ENCODE results near the gene GIMAP1.

The GIMAP1 gene

GRCh38 chr7:150746921-150747320 lies 30.5 kb downstream of the GIMAP1 start:
- no peak for DNase-seq
- ATAC-seq (replicated peaks): no peak

GRCh38 chr7:150748376-150748775 lies 32.0 kb downstream of the GIMAP1 start:
- Mint-ChIP-seq H3K9me3 (no peaks in the 10 kb centered on the region), H3K36me3 (no peaks in the 10 kb centered on the region), H3K27ac (no peak overlapping the region), H3K4me3 (no peak overlapping the region), H3K27me3 (peaks cover 6 to 14% of the 10 kb centered on the region in 2 donors), H3K4me1 (peaks cover 0 to 2% of the 10 kb centered on the region in 2 donors)
- ATAC-seq (replicated peaks): no peak
- DNase-seq: no peak

More at GRCh38 chr7:150746921-150747320, 30.5 kb downstream of the GIMAP1 start:
- no peak overlapping the region for H3K27ac Mint-ChIP-seq
- no peaks in the 10 kb centered on the region for H3K9me3 Mint-ChIP-seq
- H3K4me1 Mint-ChIP-seq: no peaks in the 10 kb centered on the region
- H3K27me3 Mint-ChIP-seq: peaks cover 0 to 14% of the 10 kb centered on the region in 2 donors
- no peaks in the 10 kb centered on the region for H3K36me3 Mint-ChIP-seq
- H3K4me3 Mint-ChIP-seq: no peak overlapping the region

GRCh38 chr7:150751702-150752101 lies 35.3 kb downstream of the GIMAP1 start:
- H3K27ac Mint-ChIP-seq: no peak overlapping the region
- H3K4me3 Mint-ChIP-seq: no peak overlapping the region
- H3K4me1 Mint-ChIP-seq: peaks cover 6 to 18% of the 10 kb centered on the region in 2 donors
- ATAC-seq (replicated peaks) (no peak), DNase-seq (no peak)
- no peaks in the 10 kb centered on the region for H3K36me3 Mint-ChIP-seq
- no peaks in the 10 kb centered on the region for H3K9me3 Mint-ChIP-seq
- H3K27me3 Mint-ChIP-seq: peaks cover 12% of the 10 kb centered on the region in 2 donors

GRCh38 chr7:150753239-150753638 lies 36.8 kb downstream of the GIMAP1 start:
- Mint-ChIP-seq H3K4me1 (peaks cover 6 to 18% of the 10 kb centered on the region in 2 donors), H3K27ac (no peak overlapping the region), H3K36me3 (no peaks in the 10 kb centered on the region), H3K27me3 (peaks cover 12% of the 10 kb centered on the region in 2 donors), H3K4me3 (no peak overlapping the region), H3K9me3 (no peaks in the 10 kb centered on the region)
- DNase-seq (no peak), ATAC-seq (replicated peaks) (no peak)

GRCh38 chr7:150753826-150754603 lies 37.6 kb downstream of the GIMAP1 start:
- no peak overlapping the region for H3K27ac Mint-ChIP-seq
- no peaks in the 10 kb centered on the region for H3K9me3 Mint-ChIP-seq
- ATAC-seq (replicated peaks): peak; percentile 68 to 78
- no peak for DNase-seq
- H3K36me3 Mint-ChIP-seq: no peaks in the 10 kb centered on the region
- peaks cover 12% of the 10 kb centered on the region in 2 donors for H3K27me3 Mint-ChIP-seq
- H3K4me1 Mint-ChIP-seq: peaks cover 6 to 18% of the 10 kb centered on the region in 2 donors
- no peak overlapping the region for H3K4me3 Mint-ChIP-seq

GRCh38 chr7:150754951-150755350 lies 38.5 kb downstream of the GIMAP1 start:
- Mint-ChIP-seq H3K4me3 (no peak overlapping the region), H3K4me1 (peaks cover 6 to 18% of the 10 kb centered on the region in 2 donors), H3K27me3 (peaks cover 12% of the 10 kb centered on the region in 2 donors), H3K36me3 (no peaks in the 10 kb centered on the region), H3K9me3 (no peaks in the 10 kb centered on the region), H3K27ac (no peak overlapping the region)
- DNase-seq (no peak), ATAC-seq (replicated peaks) (no peak)

- Mint-ChIP-seq H3K4me3 (no peak overlapping the region), H3K27ac (no peak overlapping the region), H3K36me3 (no peaks in the 10 kb centered on the region), H3K4me1 (peaks cover 6 to 18% of the 10 kb centered on the region in 2 donors), H3K9me3 (no peaks in the 10 kb centered on the region), H3K27me3 (peaks cover 8 to 12% of the 10 kb centered on the region in 2 donors)
- no peak for DNase-seq
- ATAC-seq (replicated peaks): peak; percentile 75 to 78
Observed at GRCh38 chr7:150755473-150756099, 39.2 kb downstream of the GIMAP1 start.

- no peak for DNase-seq
- H3K36me3 Mint-ChIP-seq: no peaks in the 10 kb centered on the region
Observed at GRCh38 chr7:150756166-150756565, 39.8 kb downstream of the GIMAP1 start.

GRCh38 chr7:150756858-150757257 lies 40.4 kb downstream of the GIMAP1 start:
- Mint-ChIP-seq H3K4me1 (peaks cover 6 to 18% of the 10 kb centered on the region in 2 donors), H3K9me3 (peaks cover 5 to 7% of the 10 kb centered on the region in 2 donors), H3K36me3 (peaks cover 2 to 5% of the 10 kb centered on the region in 2 donors), H3K27me3 (peaks cover 15 to 18% of the 10 kb centered on the region in 2 donors), H3K4me3 (no peak overlapping the region), H3K27ac (no peak overlapping the region)
- ATAC-seq (replicated peaks) (no peak), DNase-seq (no peak)

More at GRCh38 chr7:150756166-150756565, 39.8 kb downstream of the GIMAP1 start:
- peaks cover 0 to 1% of the 10 kb centered on the region in 2 donors for H3K9me3 Mint-ChIP-seq
- H3K27ac Mint-ChIP-seq: no peak overlapping the region
- no peak overlapping the region for H3K4me3 Mint-ChIP-seq
- H3K27me3 Mint-ChIP-seq: peaks cover 8 to 12% of the 10 kb centered on the region in 2 donors
- no peak for ATAC-seq (replicated peaks)
- H3K4me1 Mint-ChIP-seq: peaks cover 6 to 18% of the 10 kb centered on the region in 2 donors

GRCh38 chr7:150759479-150759878 lies 43.1 kb downstream of the GIMAP1 start:
- Mint-ChIP-seq H3K36me3 (peaks cover 2 to 5% of the 10 kb centered on the region in 2 donors), H3K27me3 (peaks cover 6 to 8% of the 10 kb centered on the region in 2 donors), H3K27ac (no peak overlapping the region), H3K4me3 (no peak overlapping the region), H3K4me1 (peaks cover 0 to 13% of the 10 kb centered on the region in 2 donors), H3K9me3 (peaks cover 5 to 7% of the 10 kb centered on the region in 2 donors)
- no peak for DNase-seq
- no peak for ATAC-seq (replicated peaks)

GRCh38 chr7:150766334-150766709 lies 49.9 kb downstream of the GIMAP1 start:
- Mint-ChIP-seq H3K27ac (no peak overlapping the region), H3K4me1 (no peaks in the 10 kb centered on the region), H3K4me3 (no peak overlapping the region), H3K27me3 (peaks cover 6 to 11% of the 10 kb centered on the region in 2 donors), H3K36me3 (peaks cover 2 to 3% of the 10 kb centered on the region in 2 donors), H3K9me3 (peaks cover 4 to 5% of the 10 kb centered on the region in 2 donors)
- no peak for ATAC-seq (replicated peaks)
- DNase-seq: no peak

GRCh38 chr7:150769768-150770167 lies 53.4 kb downstream of the GIMAP1 start:
- H3K9me3 Mint-ChIP-seq: peaks cover 12 to 14% of the 10 kb centered on the region in 2 donors
- no peak overlapping the region for H3K4me3 Mint-ChIP-seq
- no peaks in the 10 kb centered on the region for H3K4me1 Mint-ChIP-seq
- H3K27ac Mint-ChIP-seq: no peak overlapping the region
- peaks cover 0 to 3% of the 10 kb centered on the region in 2 donors for H3K36me3 Mint-ChIP-seq
- DNase-seq (no peak), ATAC-seq (replicated peaks) (no peak)
- H3K27me3 Mint-ChIP-seq: peaks cover 5% of the 10 kb centered on the region in 2 donors

All from stimulated activated naive B cell treated with anti-CD40 and anti-IgM and Interleukin-4, amounts not matched to agents 10 μg/mL and 1 μg/mL and 100 μg/mL, for 72 hours (primary cell).